Kidney capillary endothelial cell (primary cell): ENCODE results near the gene INAFM2.

Source experiments
- DNase-seq: peaks from one replicate; pipeline ENCODE4 v3.0.0-alpha.2; 2018; ENCODE audit warnings: low spot score

Gene INAFM2

GRCh38 chr15:40365016-40365415 lies 41.5 kb downstream of the INAFM2 start:
- no peak for DNase-seq

GRCh38 chr15:40365624-40366456 lies 42.3 kb downstream of the INAFM2 start:
- no peak for DNase-seq

GRCh38 chr15:40366457-40367370 lies 43.2 kb downstream of the INAFM2 start:
- DNase-seq: no peak

GRCh38 chr15:40367371-40367685 lies 43.8 kb downstream of the INAFM2 start:
- no peak for DNase-seq

- DNase-seq: peak; percentile 91
Observed at GRCh38 chr15:40367686-40368611, 44.5 kb downstream of the INAFM2 start.

GRCh38 chr15:40368719-40369473 lies 45.4 kb downstream of the INAFM2 start:
- no peak for DNase-seq

- DNase-seq: no peak
Observed at GRCh38 chr15:40369474-40369869, 46.0 kb downstream of the INAFM2 start.

GRCh38 chr15:40369971-40370370 lies 46.5 kb downstream of the INAFM2 start:
- DNase-seq: no peak

- DNase-seq: peak; percentile 94
Observed at GRCh38 chr15:40372981-40373380, 49.5 kb downstream of the INAFM2 start.
